MG63 (cell line): ENCODE results near the gene FER. TPM values are rescaled to one million over a fixed set of nuclear protein-coding genes. Genes with fewer than 3 reads are reported as not detected.
"Not testable (repeated sequence)": the region's sequence is repeated elsewhere in the genome, so short reads cannot be mapped to it uniquely, and the experiment has no call there.

Experiments
- DNase-seq: peaks from one replicate; pipeline ENCODE4 v3.0.0-alpha.2; 2020
- H3K27me3 ChIP-seq: fragments of 250-450 bp; sonication (Bioruptor Pico); 2 replicates; pipeline ENCODE4 v1.5.1; 2020; ENCODE audit warnings: mild to moderate bottlenecking, moderate library complexity
- H3K36me3 ChIP-seq: fragments of 250-450 bp; sonication (Bioruptor Pico); 2 replicates; pipeline ENCODE4 v1.5.1; 2020; ENCODE audit warnings: mild to moderate bottlenecking, moderate library complexity
- H3K4me3 ChIP-seq: fragments of 250-450 bp; sonication (Bioruptor Pico); 2 replicates; pipeline ENCODE4 v1.5.1; 2020; ENCODE audit warnings: mild to moderate bottlenecking, moderate library complexity
- H3K9me3 ChIP-seq: fragments of 250-450 bp; sonication (Bioruptor Pico); 2 replicates; pipeline ENCODE4 v1.5.1; 2020; ENCODE audit warnings: mild to moderate bottlenecking, moderate library complexity
- total RNA-seq: library from RNA; depleted of rRNA; stranded (reverse); fragments of >200 nt; shearing (Covaris generic); gene quantifications from 2 replicates; pipeline ENCODE4 v1.2.3, GENCODE V29; 2014; ENCODE audit warnings: low replicate concordance

Gene FER
- total RNA-seq, 1 experiment from 2014 or later, result 5.9 TPM

GRCh38 chr5:109141222-109142200 lies 393.8 kb downstream of the FER start:
- no peaks in the 10 kb centered on the region for H3K9me3 ChIP-seq
- H3K36me3 ChIP-seq, result no peaks in the 10 kb centered on the region
- no peaks in the 10 kb centered on the region for H3K27me3 ChIP-seq
- no peak overlapping the region for H3K4me3 ChIP-seq
- DNase-seq, result no peak

- DNase-seq, result no peak
Measured at GRCh38 chr5:109143031-109143430, 395.3 kb downstream of the FER start.

GRCh38 chr5:109145139-109145538 lies 397.4 kb downstream of the FER start:
- H3K4me3 ChIP-seq, result no peak overlapping the region
- no peaks in the 10 kb centered on the region for H3K36me3 ChIP-seq
- no peaks in the 10 kb centered on the region for H3K9me3 ChIP-seq
- no peaks in the 10 kb centered on the region for H3K27me3 ChIP-seq
- DNase-seq, result no peak

More at GRCh38 chr5:109143031-109143430, 395.3 kb downstream of the FER start:
- no peaks in the 10 kb centered on the region for H3K36me3 ChIP-seq
- no peak overlapping the region for H3K4me3 ChIP-seq
- no peaks in the 10 kb centered on the region for H3K9me3 ChIP-seq
- no peaks in the 10 kb centered on the region for H3K27me3 ChIP-seq

GRCh38 chr5:109146591-109146990 lies 398.9 kb downstream of the FER start:
- DNase-seq, result no peak
- Histone ChIP-seq H3K4me3 (no peak overlapping the region), H3K9me3 (no peaks in the 10 kb centered on the region), H3K36me3 (no peaks in the 10 kb centered on the region), H3K27me3 (no peaks in the 10 kb centered on the region)

GRCh38 chr5:109152565-109152964 lies 404.9 kb downstream of the FER start:
- Histone ChIP-seq H3K27me3 (no peaks in the 10 kb centered on the region), H3K9me3 (no peaks in the 10 kb centered on the region), H3K36me3 (no peaks in the 10 kb centered on the region), H3K4me3 (no peak overlapping the region)
- DNase-seq, result no peak

GRCh38 chr5:109155625-109156024 lies 407.9 kb downstream of the FER start:
- H3K4me3 ChIP-seq, result no peak overlapping the region
- H3K27me3 ChIP-seq, result no peaks in the 10 kb centered on the region
- H3K36me3 ChIP-seq, result no peaks in the 10 kb centered on the region
- no peak for DNase-seq
- no peaks in the 10 kb centered on the region for H3K9me3 ChIP-seq

- Histone ChIP-seq H3K36me3 (no peaks in the 10 kb centered on the region), H3K9me3 (no peaks in the 10 kb centered on the region), H3K4me3 (no peak overlapping the region), H3K27me3 (no peaks in the 10 kb centered on the region)
- no peak for DNase-seq
Measured at GRCh38 chr5:109156885-109157284, 409.2 kb downstream of the FER start.

GRCh38 chr5:109160468-109160867 lies 412.8 kb downstream of the FER start:
- no peak overlapping the region for H3K4me3 ChIP-seq
- DNase-seq, result no peak
- H3K9me3 ChIP-seq, result no peaks in the 10 kb centered on the region

GRCh38 chr5:109161914-109162683 lies 414.4 kb downstream of the FER start:
- no peak for DNase-seq
- H3K4me3 ChIP-seq, result no peak overlapping the region
- H3K9me3 ChIP-seq, result no peaks in the 10 kb centered on the region
- no peaks in the 10 kb centered on the region for H3K27me3 ChIP-seq
- H3K36me3 ChIP-seq, result no peaks in the 10 kb centered on the region

More at GRCh38 chr5:109160468-109160867, 412.8 kb downstream of the FER start:
- Histone ChIP-seq H3K27me3 (no peaks in the 10 kb centered on the region), H3K36me3 (no peaks in the 10 kb centered on the region)

- H3K36me3 ChIP-seq, result no peaks in the 10 kb centered on the region
- no peaks in the 10 kb centered on the region for H3K27me3 ChIP-seq
- H3K9me3 ChIP-seq, result no peaks in the 10 kb centered on the region
- no peak overlapping the region for H3K4me3 ChIP-seq
- no peak for DNase-seq
Measured at GRCh38 chr5:109163336-109163735, 415.6 kb downstream of the FER start.

- no peak for DNase-seq
- Histone ChIP-seq H3K9me3 (no peaks in the 10 kb centered on the region), H3K4me3 (no peak overlapping the region), H3K27me3 (no peaks in the 10 kb centered on the region), H3K36me3 (no peaks in the 10 kb centered on the region)
Measured at GRCh38 chr5:109164001-109164400, 416.3 kb downstream of the FER start.

- Histone ChIP-seq H3K9me3 (no peaks in the 10 kb centered on the region), H3K27me3 (no peaks in the 10 kb centered on the region), H3K36me3 (no peaks in the 10 kb centered on the region), H3K4me3 (no peak overlapping the region)
- no peak for DNase-seq
Measured at GRCh38 chr5:109167586-109167985, 419.9 kb downstream of the FER start.

- no peak overlapping the region for H3K4me3 ChIP-seq
- no peak for DNase-seq
- no peaks in the 10 kb centered on the region for H3K27me3 ChIP-seq
- H3K36me3 ChIP-seq, result no peaks in the 10 kb centered on the region
- no peaks in the 10 kb centered on the region for H3K9me3 ChIP-seq
Measured at GRCh38 chr5:109168151-109168550, 420.5 kb downstream of the FER start.

GRCh38 chr5:109170629-109171350 lies 423.1 kb downstream of the FER start:
- H3K36me3 ChIP-seq, result no peaks in the 10 kb centered on the region
- H3K27me3 ChIP-seq, result no peaks in the 10 kb centered on the region
- no peak overlapping the region for H3K4me3 ChIP-seq
- H3K9me3 ChIP-seq, result no peaks in the 10 kb centered on the region
- DNase-seq, result no peak

- not testable (repeated sequence) for H3K27me3 ChIP-seq
Measured at GRCh38 chr5:109171437-109172073, 423.9 kb downstream of the FER start.

GRCh38 chr5:109173036-109173794 lies 425.5 kb downstream of the FER start:
- Histone ChIP-seq H3K27me3 (no peaks in the 10 kb centered on the region), H3K4me3 (no peak overlapping the region), H3K9me3 (no peaks in the 10 kb centered on the region), H3K36me3 (no peaks in the 10 kb centered on the region)
- no peak for DNase-seq

More at GRCh38 chr5:109171437-109172073, 423.9 kb downstream of the FER start:
- not testable (repeated sequence) for H3K4me3 ChIP-seq, H3K36me3 ChIP-seq, H3K9me3 ChIP-seq, DNase-seq
